B cell (primary cell): ENCODE results near the gene PTPN1. TPM values are rescaled to one million over a fixed set of nuclear protein-coding genes. Genes with fewer than 3 reads are reported as not detected.
A peak's percentile ranks its signal among the peaks of the same experiment; 100 is the strongest.

Experiments
- ATAC-seq: fragments of 200-7000 bp; cut with Tn5 transposase; one replicate; pipeline ENCODE4 v1.10.0; 2021; ENCODE audit warnings: low read depth, mild to moderate bottlenecking, moderate number of reproducible peaks, moderate library complexity
- CTCF ChIA-PET: fragments of 350-600 bp; sonication (Branson Sonifier 250); formaldehyde crosslinking; loops from one replicate; lab custom pipeline; 2021; ENCODE audit warnings: antibody characterized with exemption, inconsistent platforms; lab: Charles Lee
- POLR2A ChIA-PET: fragments of 350-600 bp; sonication (Branson Sonifier 250); formaldehyde crosslinking; loops from one replicate; lab custom pipeline; 2021; ENCODE audit warnings: antibody characterized with exemption; lab: Charles Lee
- DNase-seq: peaks from one replicate; pipeline ENCODE4 v3.0.0; 2013
- H2AFZ ChIP-seq: 2 replicates; pipeline ENCODE4 v1.6.1; 2012; ENCODE audit warnings: mild to moderate bottlenecking, low read depth, low read length; ENCODE audit not compliant: insufficient read depth, poor library complexity, severe bottlenecking
- H3K27ac ChIP-seq, 2 donors: 1 replicate in 1 of 2; 2 replicates in 1 of 2; pipeline ENCODE4 v1.5.1; 2012 to 2013; ENCODE audit warnings: low read length in 2 of 2, mild to moderate bottlenecking in 2 of 2, moderate library complexity in 1 of 2
- H3K27me3 ChIP-seq, 4 experiments: fragments of 200-600 bp in 1 of 4; sonication (generic) in 1 of 4; replicated peaks in 1 of 4; 1 replicate in 2 of 4; 2 replicates in 2 of 4; pipeline versions ENCODE4 v1.6.1 to v1.7.0; 2013 to 2016; ENCODE audit warnings: low read length in 3 of 4, mild to moderate bottlenecking in 2 of 4, mixed read lengths in 1 of 4, moderate library complexity in 1 of 4; ENCODE audit not compliant: insufficient read depth in 4 of 4, control insufficient read depth in 3 of 4; ENCODE audit errors: control extremely low read depth in 1 of 4
- H3K36me3 ChIP-seq, 2 experiments: replicated peaks in 1 of 2; 1 replicate in 1 of 2; 2 replicates in 1 of 2; pipeline versions ENCODE4 v1.6.1 to v1.7.1; 2013; ENCODE audit warnings: low read length in 1 of 2; ENCODE audit not compliant: insufficient read depth in 2 of 2, control insufficient read depth in 1 of 2; ENCODE audit errors: control extremely low read depth in 1 of 2, extremely low read depth in 1 of 2
- H3K4me1 ChIP-seq, 2 donors: fragments of 200-600 bp in 1 of 2; sonication (generic) in 1 of 2; 1 replicate in 1 of 2; 2 replicates in 1 of 2; pipeline versions ENCODE4 v1.5.1 to v1.6.1; 2013 to 2017; ENCODE audit warnings: low read length in 2 of 2; ENCODE audit not compliant: control insufficient read depth in 2 of 2, insufficient read depth in 2 of 2
- H3K4me2 ChIP-seq: replicated peaks from 2 replicates; pipeline ENCODE3; 2012; ENCODE audit warnings: mild to moderate bottlenecking, low read depth, low read length; ENCODE audit not compliant: poor library complexity, severe bottlenecking
- H3K4me3 ChIP-seq, 5 experiments: fragments of 200-600 bp in 1 of 5; sonication (generic) in 1 of 5; 1 replicate in 3 of 5; 2 replicates in 2 of 5; pipeline versions ENCODE4 v1.5.1 to v1.7.0; 2011 to 2016; ENCODE audit warnings: low read length in 4 of 5, mild to moderate bottlenecking in 4 of 5, low read depth in 2 of 5, control low read depth in 1 of 5, moderate library complexity in 1 of 5; ENCODE audit not compliant: insufficient read depth in 1 of 5; ENCODE audit errors: control extremely low read depth in 1 of 5, extremely low read depth in 1 of 5
- H3K79me2 ChIP-seq: fragments of 200-600 bp; sonication (generic); one replicate; pipeline ENCODE4 v1.6.0; 2016; ENCODE audit warnings: low read length; ENCODE audit not compliant: control insufficient read depth, insufficient read depth
- H3K9ac ChIP-seq: fragments of 200-600 bp; sonication (generic); 2 replicates; pipeline ENCODE4 v1.6.1; 2017; ENCODE audit warnings: mild to moderate bottlenecking, low read length, moderate library complexity
- H3K9me3 ChIP-seq, 3 donors: one replicate each; pipeline versions ENCODE4 v1.6.1 to v1.7.1; 2013; ENCODE audit warnings: low read length in 2 of 3; ENCODE audit not compliant: control insufficient read depth in 2 of 3, insufficient read depth in 1 of 3; ENCODE audit errors: control extremely low read depth in 1 of 3
- H4K20me1 ChIP-seq: 2 replicates; pipeline ENCODE4 v1.6.0; 2012; ENCODE audit warnings: mild to moderate bottlenecking, low read length; ENCODE audit not compliant: insufficient read depth, control insufficient read depth, poor library complexity, severe bottlenecking
- H3K27ac Mint-ChIP-seq: one replicate; pipeline ENCODE4 v1.8.0; 2021; ENCODE audit warnings: mixed read lengths
- H3K27me3 Mint-ChIP-seq: one replicate; pipeline ENCODE4 v1.8.0; 2021; ENCODE audit warnings: mixed read lengths
- H3K4me1 Mint-ChIP-seq: one replicate; pipeline ENCODE4 v1.8.0; 2021; ENCODE audit warnings: mixed read lengths
- H3K4me3 Mint-ChIP-seq: one replicate; pipeline ENCODE4 v1.8.0; 2021; ENCODE audit warnings: mixed read lengths
- H3K9me3 Mint-ChIP-seq: one replicate; pipeline ENCODE4 v1.8.0; 2022; ENCODE audit warnings: mixed read lengths; ENCODE audit not compliant: insufficient read depth
- CTCF ChIP-seq: fragments of 200-600 bp; IDR thresholded peaks from one replicate; pipeline ENCODE4 v1.8.0; 2022; ENCODE audit warnings: antibody characterized with exemption, mild to moderate bottlenecking
- EZH2 ChIP-seq: IDR thresholded peaks from 2 replicates; pipeline ENCODE4 v1.6.1; 2012; ENCODE audit warnings: borderline replicate concordance, low read depth, mild to moderate bottlenecking, moderate library complexity, low read length; ENCODE audit not compliant: insufficient read depth, poor library complexity, severe bottlenecking
- WGBS: methylation state at CpG from one replicate; pipeline ENCODE4 v1.1.5; 2013; ENCODE audit warnings: missing lambda C conversion rate; ENCODE audit not compliant: insufficient coverage; 5-methylcytosine and 5-hydroxymethylcytosine counted together
- intact Hi-C: fragments of 100-400 bp; cut with micrococcal nuclease; formaldehyde crosslinking; loops from one replicate; pipeline ENCODE4 v1.10.0; 2022
- polyA plus RNA-seq: library from polyadenylated mRNA; depleted of rRNA; stranded (reverse); fragments of >200 nt; gene quantifications from 2 replicates; pipeline ENCODE4 v1.2.3, GENCODE V29; 2012
- total RNA-seq, 2 donors: library from RNA; stranded (reverse); fragments of 120-200 nt in 1 of 2; gene quantifications; 1 replicate in 1 of 2; 2 replicates in 1 of 2; pipeline versions ENCODE4 v1.2.3 to v1.2.4, GENCODE V29; 2013 to 2022

PTPN1 gene
- total and polyA plus RNA-seq, 2 donors (not counting 1 experiment from before 2014, with no cell fraction given): 77.4 to 134 TPM

GRCh38 chr20:50537546-50538201 is 27.5 kb downstream of the PTPN1 start:
- intact Hi-C loops: loop anchor here (1.0 kb wide), 1 partner anchor 11 kb away; no protein-coding TSS in a partner anchor
- Mint-ChIP-seq H3K4me1 (peaks cover 80% of the 10 kb centered on the region), H3K9me3 (peaks cover 4% of the 10 kb centered on the region), H3K4me3 (peak overlapping the region; percentile 30), H3K27ac (peak overlapping the region; percentile 59), H3K27me3 (no peaks in the 10 kb centered on the region)
- Histone ChIP-seq H4K20me1 (peaks cover 29% of the 10 kb centered on the region), H3K4me1 (peaks cover 51 to 76% of the 10 kb centered on the region in 2 donors), H3K4me2 (peak overlapping the region; percentile 36), H3K9ac (no peak overlapping the region), H3K27ac (peak overlapping the region; percentile 50 to 70), H3K36me3 (peaks cover 4 to 36% of the 10 kb centered on the region in 2 experiments), H3K27me3 (no peaks in the 10 kb centered on the region), H3K79me2 (peaks cover 98% of the 10 kb centered on the region), H2AFZ (no peak overlapping the region), H3K9me3 (peaks cover 4 to 29% (median 27%) of the 10 kb centered on the region in 3 donors), H3K4me3 (peak overlapping the region in 1 of 5 experiments; percentile 4)
- CTCF ChIA-PET: interaction anchor here (0.7 to 1.9 kb wide), 6 partner anchors 10 to 33 kb away, joined by 3 to 7 read pairs (median 3); no protein-coding TSS in a partner anchor
- TF ChIP-seq CTCF (no peak), EZH2 (no peak)
- DNase-seq: no peak
- no peak for ATAC-seq
- POLR2A ChIA-PET: interaction anchor here (0.5 to 1.1 kb wide), 4 partner anchors 9 to 879 kb away, joined by 3 to 4 read pairs (median 3); no protein-coding TSS in a partner anchor
- WGBS: 61% methylated on average over 2 of the region's 7 CpGs

GRCh38 chr20:50538276-50538675 is 28.1 kb downstream of the PTPN1 start:
- Histone ChIP-seq H3K4me3 (peak overlapping the region in 1 of 5 experiments; percentile 4), H4K20me1 (peaks cover 23% of the 10 kb centered on the region), H3K9ac (no peak overlapping the region), H3K79me2 (peaks cover 98% of the 10 kb centered on the region), H3K36me3 (peaks cover 4 to 36% of the 10 kb centered on the region in 2 experiments), H3K4me2 (peak overlapping the region; percentile 36), H2AFZ (no peak overlapping the region), H3K27ac (peak overlapping the region; percentile 50 to 70), H3K27me3 (no peaks in the 10 kb centered on the region), H3K9me3 (peaks cover 4 to 29% (median 27%) of the 10 kb centered on the region in 3 donors), H3K4me1 (peaks cover 51 to 78% of the 10 kb centered on the region in 2 donors)
- Mint-ChIP-seq H3K9me3 (peaks cover 4% of the 10 kb centered on the region), H3K27ac (peak overlapping the region; percentile 59), H3K4me1 (peaks cover 79% of the 10 kb centered on the region), H3K4me3 (peak overlapping the region; percentile 30), H3K27me3 (no peaks in the 10 kb centered on the region)
- ATAC-seq (no peak), DNase-seq (no peak)
- POLR2A ChIA-PET: interaction anchor here (0.7 to 1.1 kb wide), 3 partner anchors 8 to 879 kb away, joined by 3 to 4 read pairs (median 3); no protein-coding TSS in a partner anchor
- CTCF ChIA-PET: interaction anchor here (0.6 to 1.4 kb wide), 5 partner anchors 10 to 40 kb away, joined by 3 read pairs; no protein-coding TSS in a partner anchor
- WGBS: 24% methylated on average over 1 of the region's 4 CpGs
- TF ChIP-seq EZH2 (no peak), CTCF (no peak)
- intact Hi-C loops: loop anchor here (1.0 kb wide), 1 partner anchor 10 kb away; no protein-coding TSS in a partner anchor
